SK-N-MC (cell line): ENCODE data around the gene TICAM2.
"Not testable (repeated sequence)": the region's sequence is repeated elsewhere in the genome, so short reads cannot be mapped to it uniquely, and the experiment has no call there.

Experiments used
- DNase-seq: peaks from one replicate; pipeline ENCODE4 v3.0.0-alpha.2; 2011; ENCODE audit warnings: low read depth, low spot score
- H3K27ac ChIP-seq: fragments of 200-600 bp; sonication (generic); 2 replicates; pipeline ENCODE4 v1.5.1; 2016; ENCODE audit warnings: mixed run types
- H3K36me3 ChIP-seq: fragments of 200-600 bp; sonication (generic); 2 replicates; pipeline ENCODE4 v1.6.1; 2017; ENCODE audit warnings: antibody characterized with exemption, low read length, mixed read lengths; ENCODE audit not compliant: insufficient read depth
- H3K4me3 ChIP-seq: fragments of 200-600 bp; sonication (generic); 2 replicates; pipeline ENCODE4 v1.5.1; 2016
- H3K9ac ChIP-seq: fragments of 200-600 bp; sonication (generic); 2 replicates; pipeline ENCODE4 v1.8.0; 2017; ENCODE audit warnings: mixed run types, mixed read lengths; ENCODE audit not compliant: insufficient read length
- H3K9me3 ChIP-seq: fragments of 200-600 bp; sonication (generic); 2 replicates; pipeline ENCODE4 v1.6.1; 2017; ENCODE audit warnings: low read depth, mild to moderate bottlenecking, antibody characterized with exemption, low read length, moderate library complexity, mixed read lengths
- EZH2 ChIP-seq: fragments of 200-600 bp; sonication (generic); IDR thresholded peaks from one replicate; pipeline ENCODE4 v1.6.1; 2017; ENCODE audit warnings: antibody characterized with exemption
- FOXP2 ChIP-seq: optimal IDR thresholded peaks from 2 replicates; pipeline ENCODE3; 2011; ENCODE audit warnings: mild to moderate bottlenecking, moderate library complexity; ENCODE audit not compliant: insufficient read depth; ENCODE audit errors: extremely low read length, control extremely low read depth
- POLR2AphosphoS5 ChIP-seq: IDR thresholded peaks from 2 replicates; pipeline ENCODE4 v1.6.1; 2012; ENCODE audit warnings: mild to moderate bottlenecking, low read depth, low read length, borderline replicate concordance

The TICAM2 gene

GRCh38 chr5:115601701-115602590, at the start of gene TICAM2:
Gene TICAM2, minus strand, starts transcription at chr5:115602479. Its CDS starts 21,223 bp downstream, at chr5:115581256.
- no peak for TF ChIP-seq FOXP2
- 0 out of 2 replicates have a peak, but pooled peaks have one; percentile 7 for TF ChIP-seq POLR2AphosphoS5
- TF ChIP-seq EZH2 = no peak
- Histone ChIP-seq H3K9me3 (no peaks in the 10 kb centered on the region), H3K36me3 (peaks cover 27% of the 10 kb centered on the region), H3K4me3 (no peak within 1 kb of the TSS), H3K27ac (no peak within 1 kb of the TSS), H3K9ac (no peak within 1 kb of the TSS)
- DNase-seq = no peak

GRCh38 chr5:115649541-115649940, 47.3 kb upstream of the TICAM2 start:
- Histone ChIP-seq H3K9me3 (no peaks in the 10 kb centered on the region), H3K36me3 (no peaks in the 10 kb centered on the region), H3K27ac (no peak overlapping the region), H3K9ac (no peak overlapping the region), H3K4me3 (no peak overlapping the region)
- no peak for DNase-seq
- TF ChIP-seq POLR2AphosphoS5 (no peak), FOXP2 (no peak), EZH2 (no peak)

- Histone ChIP-seq H3K27ac (no peak overlapping the region), H3K9me3 (no peaks in the 10 kb centered on the region), H3K36me3 (no peaks in the 10 kb centered on the region), H3K4me3 (no peak overlapping the region), H3K9ac (no peak overlapping the region)
- TF ChIP-seq POLR2AphosphoS5 (no peak), FOXP2 (no peak), EZH2 (no peak)
- no peak for DNase-seq
Measured at GRCh38 chr5:115648056-115648455, 45.8 kb upstream of the TICAM2 start.

- not testable (repeated sequence) for DNase-seq, H3K4me3 ChIP-seq, H3K9me3 ChIP-seq, H3K36me3 ChIP-seq, H3K9ac ChIP-seq, H3K27ac ChIP-seq
Measured at GRCh38 chr5:115645386-115645785, 43.1 kb upstream of the TICAM2 start.

- Histone ChIP-seq H3K4me3 (no peak overlapping the region), H3K36me3 (no peaks in the 10 kb centered on the region), H3K27ac (no peak overlapping the region), H3K9ac (no peak overlapping the region), H3K9me3 (no peaks in the 10 kb centered on the region)
- DNase-seq = no peak
- no peak for TF ChIP-seq POLR2AphosphoS5
- TF ChIP-seq FOXP2 = no peak
- TF ChIP-seq EZH2 = no peak
Measured at GRCh38 chr5:115644046-115644445, 41.8 kb upstream of the TICAM2 start.

- Histone ChIP-seq H3K27ac (no peak overlapping the region), H3K9ac (no peak overlapping the region), H3K36me3 (no peaks in the 10 kb centered on the region), H3K9me3 (no peaks in the 10 kb centered on the region), H3K4me3 (no peak overlapping the region)
- no peak for TF ChIP-seq FOXP2
- no peak for DNase-seq
Measured at GRCh38 chr5:115641948-115642347, 39.7 kb upstream of the TICAM2 start.

- no peak for DNase-seq
- H3K36me3 ChIP-seq = no peaks in the 10 kb centered on the region
- H3K9me3 ChIP-seq = no peaks in the 10 kb centered on the region
- TF ChIP-seq POLR2AphosphoS5 = no peak
- no peak for TF ChIP-seq FOXP2
- no peak for TF ChIP-seq EZH2
- no peak overlapping the region for H3K9ac ChIP-seq
- no peak overlapping the region for H3K4me3 ChIP-seq
- no peak overlapping the region for H3K27ac ChIP-seq
Measured at GRCh38 chr5:115640274-115640673, 38.0 kb upstream of the TICAM2 start.

GRCh38 chr5:115639377-115639776, 37.1 kb upstream of the TICAM2 start:
- Histone ChIP-seq H3K9me3 (no peaks in the 10 kb centered on the region), H3K9ac (no peak overlapping the region), H3K36me3 (no peaks in the 10 kb centered on the region), H3K4me3 (peak overlapping the region; percentile 31), H3K27ac (no peak overlapping the region; the same call in 1 of the 2 replicates)
- DNase-seq = peak; percentile 80
- TF ChIP-seq EZH2 = no peak
- no peak for TF ChIP-seq POLR2AphosphoS5
- TF ChIP-seq FOXP2 = no peak

GRCh38 chr5:115637507-115637906, 35.2 kb upstream of the TICAM2 start:
- H3K36me3 ChIP-seq = no peaks in the 10 kb centered on the region
- DNase-seq = no peak
- no peak for TF ChIP-seq EZH2
- TF ChIP-seq FOXP2 = no peak
- no peak for TF ChIP-seq POLR2AphosphoS5
- H3K9ac ChIP-seq = no peak overlapping the region
- H3K27ac ChIP-seq = no peak overlapping the region
- no peaks in the 10 kb centered on the region for H3K9me3 ChIP-seq
- H3K4me3 ChIP-seq = no peak overlapping the region
